NCI-H510A treated with DMSO at 0.1 percent for 48 hours (cell line): ENCODE results near the gene GPATCH2L.
A peak's percentile ranks its signal among the peaks of the same experiment; 100 is the strongest.

ENCODE experiments used
- DNase-seq: peaks from one replicate; lab custom pipeline; 2025; lab: John Stamatoyannopoulos, UW

The GPATCH2L gene

GRCh38 chr14:76151398-76152332 lies at the start of gene GPATCH2L:
GPATCH2L (plus strand) TSS chr14:76151922; CDS start chr14:76154364, 2,442 bp downstream.
- peak; percentile 74 for DNase-seq

- no peak for DNase-seq
Observed at GRCh38 chr14:76104802-76105355, 46.8 kb upstream of the GPATCH2L start.

- DNase-seq, result no peak
Observed at GRCh38 chr14:76106188-76106587, 45.5 kb upstream of the GPATCH2L start.

GRCh38 chr14:76109087-76109880 lies 42.4 kb upstream of the GPATCH2L start:
- DNase-seq, result no peak

GRCh38 chr14:76112889-76113624 lies 38.7 kb upstream of the GPATCH2L start:
- no peak for DNase-seq

- no peak for DNase-seq
Observed at GRCh38 chr14:76113691-76114090, 38.0 kb upstream of the GPATCH2L start.

- DNase-seq, result no peak
Observed at GRCh38 chr14:76115010-76115422, 36.7 kb upstream of the GPATCH2L start.

GRCh38 chr14:76117789-76118484 lies 33.8 kb upstream of the GPATCH2L start:
- DNase-seq, result no peak

GRCh38 chr14:76118594-76118993 lies 33.1 kb upstream of the GPATCH2L start:
- no peak for DNase-seq

- no peak for DNase-seq
Observed at GRCh38 chr14:76121089-76121748, 30.5 kb upstream of the GPATCH2L start.

GRCh38 chr14:76123426-76124225 lies 28.1 kb upstream of the GPATCH2L start:
- DNase-seq, result no peak

GRCh38 chr14:76125511-76125910 lies 26.2 kb upstream of the GPATCH2L start:
- no peak for DNase-seq

GRCh38 chr14:76126076-76126475 lies 25.6 kb upstream of the GPATCH2L start:
- DNase-seq, result no peak

- no peak for DNase-seq
Observed at GRCh38 chr14:76129851-76130576, 21.7 kb upstream of the GPATCH2L start.

GRCh38 chr14:76131071-76131965 lies 20.4 kb upstream of the GPATCH2L start:
- DNase-seq, result no peak

- DNase-seq, result no peak
Observed at GRCh38 chr14:76133103-76133502, 18.6 kb upstream of the GPATCH2L start.

GRCh38 chr14:76134231-76134630 lies 17.5 kb upstream of the GPATCH2L start:
- DNase-seq, result no peak

- DNase-seq, result no peak
Observed at GRCh38 chr14:76135722-76136121, 16.0 kb upstream of the GPATCH2L start.
